GM20431 (cell line): Measurements from ENCODE around the gene KRTAP20-2.

Experiments
- in situ Hi-C: fragments of 300-500 bp; cut with MseI, MboI; formaldehyde crosslinking; loops from one replicate; pipeline ENCODE4 v1.15.0; 2020; ENCODE audit warnings: low sequenced_read_pairs; ENCODE audit not compliant: unreplicated experiment

KRTAP20-2 gene

GRCh38 chr21:30672985-30673650 is 38.1 kb downstream of the KRTAP20-2 start:
- in situ Hi-C loops: no loop called here

- in situ Hi-C loops: no loop called here
These were observed 39.3 kb downstream of the KRTAP20-2 start for GRCh38 chr21:30674312-30674711.

- in situ Hi-C loops: no loop called here
These were observed 41.7 kb downstream of the KRTAP20-2 start for GRCh38 chr21:30676737-30677136.

- in situ Hi-C loops: no loop called here
These were observed 45.6 kb downstream of the KRTAP20-2 start for GRCh38 chr21:30680586-30680985.

GRCh38 chr21:30684506-30684905 is 49.5 kb downstream of the KRTAP20-2 start:
- in situ Hi-C loops: no loop called here
